Lower leg skin (tissue), 3 donors: ENCODE results near the gene RBM20.

Experiments used
- POLR2A ChIP-seq, 2 donors: fragments of 450-650 bp; IDR thresholded peaks; one replicate each; pipeline ENCODE4 v1.6.1; 2016 to 2017; ENCODE audit warnings: antibody characterized with exemption in 2 of 2, mild to moderate bottlenecking in 1 of 2, moderate library complexity in 1 of 2
- TF ChIP-seq, protein P1 (sequence below), 3 donors: fragments of 450-650 bp; IDR thresholded peaks; one replicate each; pipeline ENCODE4 v1.5.1; 2016; ENCODE audit warnings: antibody characterized with exemption in 3 of 3, mild to moderate bottlenecking in 3 of 3, moderate library complexity in 2 of 3

DNA sequence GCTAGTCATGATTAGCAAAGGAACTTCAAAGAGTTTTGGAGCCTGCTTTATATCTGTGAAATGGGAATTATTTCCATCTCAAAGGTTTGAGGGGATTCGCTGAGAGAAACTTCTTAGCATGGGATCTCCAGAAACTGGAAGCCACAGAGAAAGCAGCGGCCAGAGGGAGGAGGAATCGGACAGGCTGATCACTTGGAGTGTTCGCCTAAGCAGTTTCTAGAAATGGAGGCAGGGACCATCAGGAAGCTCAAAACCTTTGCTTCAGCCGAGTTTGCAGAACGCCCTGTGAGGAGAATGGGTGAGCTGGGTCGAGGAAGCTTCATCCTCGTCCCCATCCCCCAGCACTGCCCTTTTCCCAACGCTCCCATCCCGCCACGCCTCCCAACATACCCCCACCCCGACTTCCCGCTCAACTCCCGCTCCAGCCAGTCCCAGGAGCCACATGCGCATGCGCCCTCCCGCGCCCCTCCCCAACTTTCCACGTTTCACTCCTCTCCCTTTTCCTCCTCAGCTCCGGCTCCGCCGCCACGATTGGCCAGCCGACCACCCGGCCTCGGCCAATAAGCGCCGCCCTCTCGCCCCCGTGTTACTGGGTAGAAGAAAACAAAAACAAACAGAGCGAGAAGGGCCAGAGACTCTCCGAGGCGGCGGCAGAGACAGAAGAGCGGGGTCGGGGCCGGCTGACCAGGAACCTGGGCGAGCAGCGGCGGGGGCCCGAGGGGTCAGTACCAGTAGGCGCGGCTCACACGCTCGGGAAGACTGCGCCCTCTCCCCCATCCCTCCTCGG is 227.4 kb downstream of the RBM20 start, which contains the start of gene PDCD4:
- TF ChIP-seq, protein P1, sequence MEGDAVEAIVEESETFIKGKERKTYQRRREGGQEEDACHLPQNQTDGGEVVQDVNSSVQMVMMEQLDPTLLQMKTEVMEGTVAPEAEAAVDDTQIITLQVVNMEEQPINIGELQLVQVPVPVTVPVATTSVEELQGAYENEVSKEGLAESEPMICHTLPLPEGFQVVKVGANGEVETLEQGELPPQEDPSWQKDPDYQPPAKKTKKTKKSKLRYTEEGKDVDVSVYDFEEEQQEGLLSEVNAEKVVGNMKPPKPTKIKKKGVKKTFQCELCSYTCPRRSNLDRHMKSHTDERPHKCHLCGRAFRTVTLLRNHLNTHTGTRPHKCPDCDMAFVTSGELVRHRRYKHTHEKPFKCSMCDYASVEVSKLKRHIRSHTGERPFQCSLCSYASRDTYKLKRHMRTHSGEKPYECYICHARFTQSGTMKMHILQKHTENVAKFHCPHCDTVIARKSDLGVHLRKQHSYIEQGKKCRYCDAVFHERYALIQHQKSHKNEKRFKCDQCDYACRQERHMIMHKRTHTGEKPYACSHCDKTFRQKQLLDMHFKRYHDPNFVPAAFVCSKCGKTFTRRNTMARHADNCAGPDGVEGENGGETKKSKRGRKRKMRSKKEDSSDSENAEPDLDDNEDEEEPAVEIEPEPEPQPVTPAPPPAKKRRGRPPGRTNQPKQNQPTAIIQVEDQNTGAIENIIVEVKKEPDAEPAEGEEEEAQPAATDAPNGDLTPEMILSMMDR (IDR thresholded peaks at IDR 0.05): no peak
- peak in 1 of 2 donors; percentile 80 for TF ChIP-seq POLR2A (IDR thresholded peaks at IDR 0.05)
